Uterus (tissue), 4 donors: ENCODE data around the gene BARHL1. TPM values are rescaled to one million over a fixed set of nuclear protein-coding genes. Genes with fewer than 3 reads are reported as not detected.

Source experiments
- DNase-seq, 2 donors: peaks; one replicate each; pipeline ENCODE4 v3.0.0-alpha.2; 2019 to 2020
- H3K27ac ChIP-seq, 2 donors: fragments of 200-600 bp; sonication (generic); 1 replicate in 1 of 2; 2 replicates in 1 of 2; pipeline ENCODE4 v1.5.1; 2016 to 2018
- H3K27me3 ChIP-seq, 2 donors: fragments of 200-600 bp; sonication (generic); one replicate each; pipeline ENCODE4 v1.5.1; 2018 to 2019; ENCODE audit warnings: control low read depth in 1 of 2
- H3K36me3 ChIP-seq, 2 donors: fragments of 200-600 bp; sonication (generic); one replicate each; pipeline ENCODE4 v1.5.1; 2019; ENCODE audit warnings: control low read depth in 1 of 2
- H3K4me1 ChIP-seq, 2 donors: fragments of 200-600 bp; sonication (generic); one replicate each; pipeline ENCODE4 v1.5.1; 2018 to 2019; ENCODE audit warnings: control low read depth in 1 of 2
- H3K4me3 ChIP-seq, 2 donors: fragments of 200-600 bp; sonication (generic); 1 replicate in 1 of 2; 2 replicates in 1 of 2; pipeline ENCODE4 v1.5.1; 2018 to 2019; ENCODE audit warnings: mild to moderate bottlenecking in 1 of 2
- H3K9me3 ChIP-seq, 2 donors: fragments of 200-600 bp; sonication (generic); one replicate each; pipeline ENCODE4 v1.5.1; 2019; ENCODE audit warnings: control low read depth in 1 of 2
- POLR2A ChIP-seq, 2 donors: fragments of 450-650 bp; IDR thresholded peaks; one replicate each; pipeline ENCODE4 v1.6.1; 2016; ENCODE audit warnings: antibody characterized with exemption in 2 of 2, mild to moderate bottlenecking in 1 of 2, moderate library complexity in 1 of 2
- intact Hi-C: fragments of 100-400 bp; cut with DNase I; formaldehyde crosslinking; loops from one replicate; pipeline ENCODE4 v1.15.1; 2023; ENCODE audit warnings: low total_unique reads
- total RNA-seq, 4 donors: library from RNA; depleted of rRNA in 3 of 4; stranded (reverse); fragments of >200 nt in 3 of 4; gene quantifications; one replicate each; pipeline versions ENCODE4 v1.1.0 to v1.2.4, GENCODE V29; 2014 to 2023
- TF ChIP-seq, protein P1 (sequence below), 4 experiments: fragments of 200-600 bp in 2 of 4; fragments of 450-650 bp in 2 of 4; sonication (generic) in 2 of 4; IDR thresholded peaks; one replicate each; pipeline ENCODE4 v1.5.1; 2016 to 2019; ENCODE audit warnings: antibody characterized with exemption in 4 of 4, mild to moderate bottlenecking in 2 of 4, moderate library complexity in 1 of 4
- donor health status: DM: yes; HTN: yes; CAD: no.

BARHL1 gene
- total RNA-seq, 4 donors from 2014 or later: not detected

DNA sequence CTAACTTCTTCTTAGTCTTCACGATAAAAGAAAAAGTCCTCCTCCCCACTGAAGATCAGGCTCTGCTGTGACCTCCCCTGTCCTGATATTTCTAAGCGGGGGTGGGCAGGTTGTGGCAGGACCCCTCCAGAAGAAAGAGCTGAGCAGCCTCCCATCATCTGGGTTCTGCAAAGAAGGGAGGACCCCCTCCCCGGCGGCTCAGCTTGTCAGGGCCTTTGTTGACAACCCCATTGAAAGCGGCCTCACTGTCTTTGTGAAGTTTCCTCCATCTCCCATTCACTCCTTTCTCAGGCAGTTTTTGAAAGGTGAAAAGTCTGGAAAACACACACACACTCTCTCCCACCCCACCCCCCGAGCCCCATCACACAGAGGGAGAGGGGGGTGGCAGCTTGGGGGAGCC lies 26.2 kb upstream of the BARHL1 start:
- Histone ChIP-seq H3K4me3 (no peak overlapping the region), H3K27me3 (no peaks in the 10 kb centered on the region), H3K36me3 (no peaks in the 10 kb centered on the region), H3K9me3 (no peaks in the 10 kb centered on the region), H3K4me1 (no peaks in the 10 kb centered on the region), H3K27ac (no peak overlapping the region)
- no peak for DNase-seq
- intact Hi-C loops: no loop called here
- no peak for TF ChIP-seq POLR2A (IDR thresholded peaks at IDR 0.05)
- TF ChIP-seq, protein P1, sequence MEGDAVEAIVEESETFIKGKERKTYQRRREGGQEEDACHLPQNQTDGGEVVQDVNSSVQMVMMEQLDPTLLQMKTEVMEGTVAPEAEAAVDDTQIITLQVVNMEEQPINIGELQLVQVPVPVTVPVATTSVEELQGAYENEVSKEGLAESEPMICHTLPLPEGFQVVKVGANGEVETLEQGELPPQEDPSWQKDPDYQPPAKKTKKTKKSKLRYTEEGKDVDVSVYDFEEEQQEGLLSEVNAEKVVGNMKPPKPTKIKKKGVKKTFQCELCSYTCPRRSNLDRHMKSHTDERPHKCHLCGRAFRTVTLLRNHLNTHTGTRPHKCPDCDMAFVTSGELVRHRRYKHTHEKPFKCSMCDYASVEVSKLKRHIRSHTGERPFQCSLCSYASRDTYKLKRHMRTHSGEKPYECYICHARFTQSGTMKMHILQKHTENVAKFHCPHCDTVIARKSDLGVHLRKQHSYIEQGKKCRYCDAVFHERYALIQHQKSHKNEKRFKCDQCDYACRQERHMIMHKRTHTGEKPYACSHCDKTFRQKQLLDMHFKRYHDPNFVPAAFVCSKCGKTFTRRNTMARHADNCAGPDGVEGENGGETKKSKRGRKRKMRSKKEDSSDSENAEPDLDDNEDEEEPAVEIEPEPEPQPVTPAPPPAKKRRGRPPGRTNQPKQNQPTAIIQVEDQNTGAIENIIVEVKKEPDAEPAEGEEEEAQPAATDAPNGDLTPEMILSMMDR (IDR thresholded peaks at IDR 0.05): no peak

DNA sequence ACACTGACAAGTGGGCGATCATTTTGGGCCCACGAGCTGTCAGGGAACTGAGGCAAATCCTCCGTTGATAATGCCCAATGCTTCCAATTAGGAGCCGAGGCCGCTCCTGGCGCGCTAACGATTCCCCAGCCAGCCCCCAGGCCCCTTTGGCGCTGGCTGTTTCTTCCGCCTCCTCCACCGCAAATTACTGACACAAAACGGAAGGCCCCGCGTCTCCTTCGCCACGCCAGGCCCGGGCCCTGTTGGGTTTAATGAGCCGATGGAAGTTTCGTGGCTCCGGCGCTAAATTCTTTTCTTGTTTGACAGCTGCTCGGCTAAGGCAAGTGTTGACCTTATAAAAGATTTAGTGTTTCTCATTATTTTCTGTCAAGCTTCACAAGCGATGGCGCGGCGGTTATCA lies 25.7 kb upstream of the BARHL1 start:
- Histone ChIP-seq H3K4me3 (no peak overlapping the region), H3K27ac (no peak overlapping the region), H3K36me3 (no peaks in the 10 kb centered on the region), H3K4me1 (no peaks in the 10 kb centered on the region), H3K9me3 (no peaks in the 10 kb centered on the region), H3K27me3 (no peaks in the 10 kb centered on the region)
- intact Hi-C loops: no loop called here
- no peak for DNase-seq
- TF ChIP-seq, protein P1 (IDR thresholded peaks at IDR 0.05): no peak
- no peak for TF ChIP-seq POLR2A (IDR thresholded peaks at IDR 0.05)

DNA sequence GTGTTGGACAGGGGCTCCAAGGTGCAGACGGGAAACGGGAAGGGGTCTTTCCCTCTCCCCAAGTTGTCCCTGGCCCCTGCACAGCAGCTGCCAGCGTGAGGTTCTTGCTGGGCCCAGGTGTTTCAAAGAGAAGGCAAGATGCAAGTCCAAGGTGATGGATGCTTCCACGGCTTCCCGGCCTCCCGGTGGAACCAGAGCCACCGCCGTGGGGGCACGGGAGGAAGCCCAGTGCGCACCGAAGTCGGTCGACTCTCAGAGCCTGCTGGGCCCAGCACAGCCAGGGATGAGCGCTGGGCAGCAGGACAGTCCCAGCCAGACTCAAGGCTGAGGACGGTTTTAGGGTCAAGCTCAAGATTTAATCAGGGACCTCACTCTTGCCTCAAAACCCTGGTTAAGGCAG lies 25.2 kb upstream of the BARHL1 start:
- Histone ChIP-seq H3K9me3 (no peaks in the 10 kb centered on the region), H3K36me3 (no peaks in the 10 kb centered on the region), H3K4me3 (no peak overlapping the region), H3K27ac (no peak overlapping the region), H3K4me1 (no peaks in the 10 kb centered on the region), H3K27me3 (no peaks in the 10 kb centered on the region)
- DNase-seq: no peak
- intact Hi-C loops: no loop called here
- TF ChIP-seq, protein P1 (IDR thresholded peaks at IDR 0.05): no peak
- TF ChIP-seq POLR2A (IDR thresholded peaks at IDR 0.05): no peak

DNA sequence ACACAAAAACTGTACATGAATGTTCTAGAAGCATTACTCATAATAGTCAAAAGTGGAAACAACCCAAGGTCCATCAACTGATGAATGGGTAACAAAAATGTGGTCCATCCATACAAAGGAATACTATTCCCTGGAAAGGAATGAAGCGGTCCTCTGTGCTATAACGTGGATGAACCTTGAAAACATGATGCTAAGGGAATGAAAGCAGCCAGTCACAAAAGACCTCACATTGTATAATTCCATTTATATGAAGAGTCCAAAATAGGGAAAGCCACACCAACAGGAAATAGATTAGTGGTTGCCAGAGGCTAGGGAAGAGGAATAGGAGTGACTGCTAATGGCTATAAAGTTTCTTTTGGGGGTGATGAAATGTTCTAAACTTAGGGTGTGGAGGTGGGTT lies 22.7 kb upstream of the BARHL1 start:
- TF ChIP-seq, protein P1 (IDR thresholded peaks at IDR 0.05): no peak
- TF ChIP-seq POLR2A (IDR thresholded peaks at IDR 0.05): no peak
- Histone ChIP-seq H3K27me3 (no peaks in the 10 kb centered on the region), H3K27ac (no peak overlapping the region), H3K4me1 (no peaks in the 10 kb centered on the region), H3K9me3 (no peaks in the 10 kb centered on the region), H3K4me3 (no peak overlapping the region), H3K36me3 (no peaks in the 10 kb centered on the region)
- intact Hi-C loops: no loop called here
- DNase-seq: no peak

DNA sequence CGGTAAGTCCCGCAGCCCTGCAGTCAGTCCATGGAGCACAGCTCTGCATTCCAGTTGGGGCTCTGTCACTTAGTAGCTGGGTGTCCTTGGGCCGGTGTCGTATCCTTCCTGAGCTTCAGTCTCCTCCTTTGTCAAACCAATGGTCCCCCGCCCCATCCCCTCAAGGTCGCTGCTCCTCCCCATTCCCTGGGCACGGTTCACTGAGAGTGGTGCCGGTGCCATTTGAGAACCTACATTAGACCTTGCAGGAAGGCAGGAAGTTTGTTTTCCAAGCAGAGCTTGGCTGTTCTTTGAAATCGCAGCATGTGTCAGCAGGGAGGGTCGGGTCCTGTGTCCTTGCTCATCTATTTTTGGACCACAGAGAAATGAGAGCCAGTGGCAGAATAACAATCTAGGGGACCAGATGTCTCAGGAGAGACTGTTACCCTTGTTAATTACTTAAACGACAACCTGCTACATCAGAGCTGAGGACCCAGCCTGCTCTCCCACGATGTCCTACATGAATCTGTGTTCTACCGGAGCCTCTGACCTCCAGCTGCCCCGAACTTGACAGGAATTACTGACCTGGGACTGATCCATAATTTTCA lies 21.7 kb upstream of the BARHL1 start:
- TF ChIP-seq POLR2A (IDR thresholded peaks at IDR 0.05): no peak
- TF ChIP-seq, protein P1 (IDR thresholded peaks at IDR 0.05): no peak
- Histone ChIP-seq H3K27ac (no peak overlapping the region), H3K9me3 (no peaks in the 10 kb centered on the region), H3K36me3 (no peaks in the 10 kb centered on the region), H3K27me3 (no peaks in the 10 kb centered on the region), H3K4me3 (no peak overlapping the region), H3K4me1 (no peaks in the 10 kb centered on the region)
- intact Hi-C loops: no loop called here
- no peak for DNase-seq
